Measurements from ENCODE around the gene ICAM1. TPM values are rescaled to one million over a fixed set of nuclear protein-coding genes. Genes with fewer than 3 reads are reported as not detected.

ICAM1 gene
- total and polyA plus RNA-seq, 2 of the 8 experiments (the other 6 are each of a cell fraction or from before 2014, with no cell fraction given), result 4.0 to 9.4 TPM

- FAIRE-seq, result no peak
- Histone ChIP-seq H3K36me3 (ENCODE audit: control insufficient read depth in 2 of 4, insufficient read depth in 4 of 4, low read length in 3 of 4) (peaks cover 26 to 77% (median 60%) of the 10 kb centered on the region in 4 experiments), H3K27me3 (replicated peaks in 1 of 4; ENCODE audit: control insufficient read depth in 3 of 4, extremely low read depth in 1 of 4, insufficient read depth in 3 of 4, low read length in 3 of 4) (no peaks in the 10 kb centered on the region; a peak in 1 of 7 replicates)
These were observed 51.2 kb downstream of the ICAM1 start for GRCh38 chr19:10321874-10322835.

More at GRCh38 chr19:10321874-10322835, 51.2 kb downstream of the ICAM1 start:
- CTCF ChIA-PET (ENCODE audit: partially characterized antibody), result interaction anchor here (0.5 to 2.4 kb wide), 8 partner anchors 10 to 67 kb away, joined by 3 to 13 read pairs (median 4); no protein-coding TSS in a partner anchor
- Histone ChIP-seq H3K23me2 (ENCODE audit: low read depth, low read length) (no peaks in the 10 kb centered on the region; the same call in 1 of the 2 replicates), H3K9me3 (ENCODE audit: insufficient read depth in 2 of 2, low read depth in 1 of 2, low read length in 1 of 2) (no peaks in the 10 kb centered on the region), H3K27ac (ENCODE audit: low read depth, low read length) (no peak overlapping the region), H3K9ac (replicated peaks in 1 of 4; ENCODE audit: extremely low read depth in 1 of 4, low read depth in 3 of 4, low read length in 3 of 4) (no peak overlapping the region), H3K79me2 (ENCODE audit: control insufficient read depth in 1 of 2, insufficient read depth in 2 of 2, low read length in 2 of 2) (no peaks in the 10 kb centered on the region), H3K18ac (ENCODE audit: extremely low read depth, low read length) (no peak overlapping the region), H4K8ac (ENCODE audit: extremely low read depth, insufficient read depth, low read length) (no peak overlapping the region), H3K4me1 (replicated peaks in 1 of 4; ENCODE audit: control insufficient read depth in 3 of 4, insufficient read depth in 4 of 4, low read length in 3 of 4) (no peaks in the 10 kb centered on the region), H3K23ac (ENCODE audit: insufficient read length) (no peak overlapping the region), H3K79me1 (ENCODE audit: low read depth, low read length) (no peaks in the 10 kb centered on the region), H3K14ac (ENCODE audit: insufficient read length) (no peak overlapping the region), H2AFZ (ENCODE audit: low read length) (no peak overlapping the region), H3K4me2 (ENCODE audit: insufficient read depth in 1 of 2, low read depth in 2 of 2, low read length in 2 of 2) (no peak overlapping the region), H2BK15ac (ENCODE audit: low read length) (no peak overlapping the region), H2AK5ac (ENCODE audit: low read depth, low read length) (no peak overlapping the region), H4K91ac (replicated peaks; ENCODE audit: insufficient read length, low read length) (no peak overlapping the region), H2BK120ac (replicated peaks; ENCODE audit: low read depth, low read length) (no peak overlapping the region), H3K4ac (replicated peaks; ENCODE audit: insufficient read length, low read depth, low read length) (no peak overlapping the region), H2BK5ac (ENCODE audit: low read depth, low read length) (no peak overlapping the region), H3K4me3 (ENCODE audit: extremely low read depth in 1 of 4, insufficient read depth in 2 of 4, low read depth in 3 of 4, low read length in 4 of 4) (no peak overlapping the region), H4K20me1 (replicated peaks in 1 of 2; ENCODE audit: control insufficient read depth in 1 of 2, insufficient read depth in 2 of 2, low read length in 2 of 2) (peaks cover 0 to 15% of the 10 kb centered on the region in 2 experiments), H2BK12ac (ENCODE audit: low read depth, low read length) (no peak overlapping the region), H2BK20ac (ENCODE audit: low read length) (no peak overlapping the region), H3K56ac (replicated peaks; ENCODE audit: insufficient read length, low read depth, low read length) (no peak overlapping the region), H4K5ac (ENCODE audit: insufficient read length, low read depth, low read length) (no peak overlapping the region)
- TF ChIP-seq CHD2 (IDR thresholded peaks at IDR 0.05; ENCODE audit: low read length) (no peak), TEAD4 (IDR thresholded peaks at IDR 0.05; ENCODE audit: low read depth, low read length) (no peak), POLR2AphosphoS5 (IDR thresholded peaks at IDR 0.05; ENCODE audit: low read depth, low read length) (0 out of 2 replicates have a peak, but pooled peaks have one; percentile 31)
- POLR2A ChIA-PET (ENCODE audit: partially characterized antibody), result interaction anchor here (1.1 to 11.4 kb wide), 5 partner anchors 11 to 53 kb away, joined by 3 to 104 read pairs (median 6); partner anchors contain the start of genes ICAM5 and RAVER1
- WGBS, 2 experiments (ENCODE audit: extremely low coverage in 1 of 2, insufficient coverage in 1 of 2, insufficient read length in 1 of 2, insufficient replicate concordance in 2 of 2, low coverage in 1 of 2, low lambda C conversion rate in 2 of 2, missing lambda C conversion rate in 1 of 2), result 91% methylated on average over 16 of the region's 19 CpGs; no CpG with 5 or more reads in 1 of the 2 experiments
- no peak for DNase-seq (ENCODE audit: low read depth in 1 of 2, low spot score in 2 of 2)

Measured in H1 (cell line).